Measurements from ENCODE around the gene NEGR1. TPM values are rescaled to one million over a fixed set of nuclear protein-coding genes. Genes with fewer than 3 reads are reported as not detected.

NEGR1 gene
- total RNA-seq, 4 donors from 2014 or later, result 0.49 to 8.8 (median 2.7) TPM

DNA sequence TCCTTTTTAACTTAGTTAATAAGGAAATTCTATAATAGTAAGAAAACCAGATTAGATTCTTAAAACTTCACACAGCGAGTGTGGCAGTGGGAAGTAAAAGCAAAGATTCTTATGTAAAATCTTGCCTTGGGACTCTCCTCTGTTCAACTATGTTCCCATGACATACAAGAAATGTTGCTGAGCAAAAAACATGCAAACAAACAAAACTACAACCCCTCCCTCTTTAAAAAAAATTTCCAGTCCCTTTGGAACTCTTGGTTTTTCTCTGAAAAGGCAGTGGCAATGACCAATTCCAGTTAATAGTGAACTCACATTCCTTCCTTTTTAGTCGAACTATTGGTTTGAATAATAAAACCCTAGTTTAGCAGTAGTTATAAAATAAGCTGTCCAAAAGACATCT is 748.4 kb downstream of the NEGR1 start:
- no peak for TF ChIP-seq POLR2A (IDR thresholded peaks at IDR 0.05)
- TF ChIP-seq, protein P1, sequence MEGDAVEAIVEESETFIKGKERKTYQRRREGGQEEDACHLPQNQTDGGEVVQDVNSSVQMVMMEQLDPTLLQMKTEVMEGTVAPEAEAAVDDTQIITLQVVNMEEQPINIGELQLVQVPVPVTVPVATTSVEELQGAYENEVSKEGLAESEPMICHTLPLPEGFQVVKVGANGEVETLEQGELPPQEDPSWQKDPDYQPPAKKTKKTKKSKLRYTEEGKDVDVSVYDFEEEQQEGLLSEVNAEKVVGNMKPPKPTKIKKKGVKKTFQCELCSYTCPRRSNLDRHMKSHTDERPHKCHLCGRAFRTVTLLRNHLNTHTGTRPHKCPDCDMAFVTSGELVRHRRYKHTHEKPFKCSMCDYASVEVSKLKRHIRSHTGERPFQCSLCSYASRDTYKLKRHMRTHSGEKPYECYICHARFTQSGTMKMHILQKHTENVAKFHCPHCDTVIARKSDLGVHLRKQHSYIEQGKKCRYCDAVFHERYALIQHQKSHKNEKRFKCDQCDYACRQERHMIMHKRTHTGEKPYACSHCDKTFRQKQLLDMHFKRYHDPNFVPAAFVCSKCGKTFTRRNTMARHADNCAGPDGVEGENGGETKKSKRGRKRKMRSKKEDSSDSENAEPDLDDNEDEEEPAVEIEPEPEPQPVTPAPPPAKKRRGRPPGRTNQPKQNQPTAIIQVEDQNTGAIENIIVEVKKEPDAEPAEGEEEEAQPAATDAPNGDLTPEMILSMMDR (IDR thresholded peaks at IDR 0.05), result no peak
- Histone ChIP-seq H3K9me3 (no peaks in the 10 kb centered on the region), H3K27ac (no peak overlapping the region), H3K4me1 (no peaks in the 10 kb centered on the region), H3K4me3 (no peak overlapping the region), H3K36me3 (no peaks in the 10 kb centered on the region), H3K27me3 (no peaks in the 10 kb centered on the region)
- DNase-seq, result no peak
- intact Hi-C loops (cut with DNase I), result no loop called here
- WGBS, 2 donors, result 72 to 78% methylated on average over 2 of the region's 2 CpGs

GRCh38 chr1:71532343-71532742 is 750.0 kb downstream of the NEGR1 start:
- H3K27ac ChIP-seq, result no peak overlapping the region
- TF ChIP-seq POLR2A (IDR thresholded peaks at IDR 0.05), result no peak
- TF ChIP-seq, protein P1 (IDR thresholded peaks at IDR 0.05), result no peak

GRCh38 chr1:71526824-71527223 is 755.5 kb downstream of the NEGR1 start:
- intact Hi-C loops (cut with DNase I), result no loop called here
- H3K27me3 ChIP-seq, result no peaks in the 10 kb centered on the region

More at GRCh38 chr1:71532343-71532742, 750.0 kb downstream of the NEGR1 start:
- no peaks in the 10 kb centered on the region for H3K36me3 ChIP-seq
- no peaks in the 10 kb centered on the region for H3K4me1 ChIP-seq
- WGBS, 2 donors, result 55 to 73% methylated on average over 4 of the region's 4 CpGs
- no peaks in the 10 kb centered on the region for H3K27me3 ChIP-seq
- no peaks in the 10 kb centered on the region for H3K9me3 ChIP-seq
- no peak for DNase-seq
- intact Hi-C loops (cut with DNase I), result no loop called here
- no peak overlapping the region for H3K4me3 ChIP-seq

GRCh38 chr1:71522721-71523120 is 759.6 kb downstream of the NEGR1 start:
- no peaks in the 10 kb centered on the region for H3K9me3 ChIP-seq
- TF ChIP-seq, protein P1 (IDR thresholded peaks at IDR 0.05), result no peak
- TF ChIP-seq POLR2A (IDR thresholded peaks at IDR 0.05), result no peak
- no peak for DNase-seq
- no peaks in the 10 kb centered on the region for H3K4me1 ChIP-seq
- no peaks in the 10 kb centered on the region for H3K27me3 ChIP-seq
- H3K4me3 ChIP-seq, result no peak overlapping the region
- 55 to 63% methylated on average over 3 of the region's 3 CpGs for WGBS, 2 donors
- no peak overlapping the region for H3K27ac ChIP-seq
- no peaks in the 10 kb centered on the region for H3K36me3 ChIP-seq
- intact Hi-C loops (cut with DNase I), result no loop called here

More at GRCh38 chr1:71526824-71527223, 755.5 kb downstream of the NEGR1 start:
- TF ChIP-seq POLR2A (IDR thresholded peaks at IDR 0.05), result no peak
- TF ChIP-seq, protein P1 (IDR thresholded peaks at IDR 0.05), result no peak
- H3K9me3 ChIP-seq, result no peaks in the 10 kb centered on the region
- DNase-seq, result no peak
- no peak overlapping the region for H3K4me3 ChIP-seq
- no peaks in the 10 kb centered on the region for H3K36me3 ChIP-seq
- no peaks in the 10 kb centered on the region for H3K4me1 ChIP-seq
- no peak overlapping the region for H3K27ac ChIP-seq

- no peaks in the 10 kb centered on the region for H3K4me1 ChIP-seq
- H3K4me3 ChIP-seq, result no peak overlapping the region
- WGBS, 2 donors, result 75 to 82% methylated on average over 1 of the region's 1 CpG
- no peaks in the 10 kb centered on the region for H3K27me3 ChIP-seq
- no peak overlapping the region for H3K27ac ChIP-seq
- no peak for DNase-seq
- intact Hi-C loops (cut with DNase I), result no loop called here
- no peaks in the 10 kb centered on the region for H3K9me3 ChIP-seq
- no peaks in the 10 kb centered on the region for H3K36me3 ChIP-seq
- TF ChIP-seq, protein P1 (IDR thresholded peaks at IDR 0.05), result peak in 4 of 6 experiments; percentile 13 to 40 (median 29)
- no peak for TF ChIP-seq POLR2A (IDR thresholded peaks at IDR 0.05)
Measured at GRCh38 chr1:71521655-71522264, 760.6 kb downstream of the NEGR1 start.
